HG03097 (cell line): Measurements from ENCODE around the gene VPS13C.

Source experiments
- ATAC-seq: cut with Tn5 transposase; IDR thresholded peaks from one replicate; pipeline ENCODE4 v1.9.1; 2021; ENCODE audit not compliant: unreplicated experiment, low FRiP score

VPS13C gene

GRCh38 chr15:61888074-61888780, 172.0 kb downstream of the VPS13C start:
- ATAC-seq: no peak

- ATAC-seq: no peak
Measured at GRCh38 chr15:61880084-61880483, 180.2 kb downstream of the VPS13C start.

GRCh38 chr15:61879219-61879618, 181.0 kb downstream of the VPS13C start:
- ATAC-seq: no peak

- ATAC-seq: no peak
Measured at GRCh38 chr15:61871926-61872522, 188.2 kb downstream of the VPS13C start.

DNA sequence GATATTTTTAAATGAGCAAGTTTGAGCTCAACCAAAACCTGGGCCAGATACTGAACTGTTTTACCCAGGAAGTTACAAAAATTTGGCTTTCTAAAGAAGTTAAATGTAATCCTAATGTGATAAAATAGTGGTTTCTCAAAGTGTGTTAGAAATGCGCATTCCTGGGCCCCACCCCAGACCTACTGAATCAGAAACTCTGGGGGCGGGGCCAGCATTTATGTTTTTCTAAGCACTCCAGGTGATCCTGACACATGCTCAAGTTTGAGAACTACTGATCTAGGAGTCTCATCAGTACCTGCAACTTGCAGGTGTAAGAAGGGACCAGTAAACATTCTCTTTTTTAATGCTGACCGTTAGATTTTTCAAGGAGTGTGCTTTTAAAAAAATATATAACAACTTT, 190.6 kb downstream of the VPS13C start:
- ATAC-seq: no peak

- ATAC-seq: no peak
Measured at GRCh38 chr15:61861962-61862361, 198.3 kb downstream of the VPS13C start.

DNA sequence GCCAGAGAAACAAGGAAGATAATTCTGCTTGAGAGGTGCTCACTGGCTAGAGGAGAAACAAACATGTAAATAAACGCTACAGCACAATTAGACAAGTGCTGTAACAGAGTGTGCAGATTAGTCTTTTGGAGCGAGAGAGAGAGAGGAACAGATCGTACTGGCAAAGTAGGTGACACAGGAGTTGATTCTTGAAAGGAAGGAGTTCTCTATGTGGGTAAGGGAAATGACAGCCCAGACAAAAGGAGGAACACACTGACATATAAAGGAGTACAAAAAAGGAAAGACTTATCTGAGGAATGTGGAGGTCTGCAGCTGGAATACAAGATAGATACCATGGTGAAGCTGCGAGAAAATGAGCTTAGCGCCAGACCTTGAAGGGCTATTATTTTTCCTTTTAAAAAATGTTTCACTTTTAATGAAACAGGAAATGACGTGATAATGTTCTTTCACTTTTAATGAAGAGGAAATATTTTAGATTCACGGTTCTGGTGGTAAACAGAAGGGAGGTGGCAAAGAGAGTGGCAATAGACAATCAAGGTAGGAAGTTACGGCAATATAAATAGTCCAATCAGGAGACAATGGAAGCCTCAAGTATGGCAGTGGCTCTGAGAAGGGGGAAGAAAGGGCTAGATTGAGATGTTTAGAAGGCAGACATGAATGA, 202.9 kb downstream of the VPS13C start:
- no peak for ATAC-seq

- no peak for ATAC-seq
Measured at GRCh38 chr15:61856295-61856694, 204.0 kb downstream of the VPS13C start.

- ATAC-seq: no peak
Measured at GRCh38 chr15:61853195-61853594, 207.1 kb downstream of the VPS13C start.

- ATAC-seq: no peak
Measured at GRCh38 chr15:61851955-61852354, 208.3 kb downstream of the VPS13C start.

- ATAC-seq: no peak
Measured at GRCh38 chr15:61849447-61849846, 210.8 kb downstream of the VPS13C start.

GRCh38 chr15:61841466-61841865, 218.8 kb downstream of the VPS13C start:
- ATAC-seq: no peak

DNA sequence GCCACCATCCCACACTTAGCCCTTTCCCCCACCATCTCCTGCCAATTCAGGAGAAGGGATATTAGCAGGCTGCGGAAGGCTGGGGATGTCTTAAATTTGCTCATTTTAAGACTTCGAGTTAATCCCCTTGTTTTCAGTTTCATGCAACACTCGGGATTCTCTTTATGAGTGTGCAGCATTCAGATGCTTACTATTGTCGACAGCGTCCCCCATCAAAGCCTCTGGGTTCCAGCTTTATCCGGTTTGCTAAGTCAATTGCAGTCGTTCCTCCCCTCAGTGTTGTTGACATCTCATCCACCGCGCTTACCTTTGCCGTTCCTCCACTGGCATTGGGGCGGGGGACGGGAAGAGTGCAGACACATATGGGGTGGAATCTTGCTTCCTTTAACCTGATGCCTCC, 220.2 kb downstream of the VPS13C start:
- no peak for ATAC-seq

DNA sequence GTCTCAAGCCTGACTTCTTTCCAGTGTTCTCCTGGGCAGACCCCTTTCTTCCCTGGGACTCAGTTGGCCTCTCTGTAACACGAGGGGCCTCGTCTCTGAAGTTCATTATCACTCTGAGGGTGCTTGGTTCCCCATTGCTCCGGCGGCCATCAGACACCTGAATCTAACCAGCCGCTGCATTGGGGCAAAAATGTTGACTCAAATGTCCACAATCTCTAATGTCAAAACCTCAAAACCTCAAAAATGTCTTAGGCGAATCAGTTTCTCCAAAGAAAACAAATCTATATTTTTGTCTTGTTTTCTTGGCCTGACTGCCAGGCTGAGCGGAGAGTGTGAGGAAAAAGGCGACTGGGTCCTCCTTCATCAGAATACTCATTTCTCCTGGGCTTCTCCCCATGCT, 220.7 kb downstream of the VPS13C start:
- no peak for ATAC-seq

DNA sequence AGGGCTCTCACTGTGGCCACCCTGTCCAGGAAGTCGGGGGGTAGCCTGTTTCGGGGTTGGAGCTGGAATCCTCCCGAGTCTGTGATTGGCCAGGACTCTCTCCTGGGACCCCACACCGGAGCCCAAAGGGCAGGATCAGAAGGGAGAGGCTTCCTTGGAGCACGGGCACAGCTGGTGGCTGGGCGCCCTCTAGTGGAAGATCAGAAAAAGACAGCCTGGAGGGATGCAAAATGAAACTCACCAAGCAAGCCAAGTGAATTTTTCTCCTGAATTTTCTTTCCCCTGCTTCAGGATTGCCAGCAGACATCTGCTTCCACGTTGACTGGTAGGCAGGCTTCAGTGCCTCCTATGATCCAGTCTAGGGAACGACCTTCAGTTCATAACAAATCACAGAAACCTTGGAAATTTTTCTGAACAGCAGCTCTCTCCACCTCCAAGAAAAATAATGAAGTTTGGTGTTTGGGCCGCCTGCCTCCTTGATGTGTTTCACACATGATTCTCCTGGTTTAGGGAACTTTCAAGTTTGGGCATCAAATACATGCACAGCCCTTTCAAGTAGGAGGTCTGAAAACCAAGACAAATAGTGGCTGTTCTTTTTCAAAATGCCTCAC, 224.6 kb downstream of the VPS13C start:
- ATAC-seq: no peak

GRCh38 chr15:61835029-61835428, 225.2 kb downstream of the VPS13C start:
- ATAC-seq: no peak

GRCh38 chr15:61834076-61834697, 226.1 kb downstream of the VPS13C start:
- no peak for ATAC-seq

DNA sequence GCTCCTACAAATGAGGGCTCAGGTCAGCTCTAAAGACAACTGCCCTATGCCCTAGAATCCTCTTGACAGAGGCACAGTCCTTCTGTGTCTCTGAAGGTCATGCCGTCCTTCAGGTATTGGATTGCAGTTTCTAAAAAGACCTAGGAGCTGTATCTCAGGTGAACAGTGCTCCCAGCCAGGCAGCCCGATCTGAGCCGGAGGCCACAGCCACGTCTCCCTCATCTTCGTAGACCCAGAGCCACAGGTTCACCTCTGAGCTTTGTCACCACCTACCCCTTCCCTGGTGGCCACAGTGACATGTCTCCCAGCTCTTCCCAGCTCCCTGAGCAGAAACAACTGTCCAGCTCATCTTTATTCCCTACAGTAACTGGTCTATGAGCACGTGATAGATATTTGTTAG, 228.0 kb downstream of the VPS13C start:
- no peak for ATAC-seq

- ATAC-seq: no peak
Measured at GRCh38 chr15:61831505-61831921, 228.7 kb downstream of the VPS13C start.

DNA sequence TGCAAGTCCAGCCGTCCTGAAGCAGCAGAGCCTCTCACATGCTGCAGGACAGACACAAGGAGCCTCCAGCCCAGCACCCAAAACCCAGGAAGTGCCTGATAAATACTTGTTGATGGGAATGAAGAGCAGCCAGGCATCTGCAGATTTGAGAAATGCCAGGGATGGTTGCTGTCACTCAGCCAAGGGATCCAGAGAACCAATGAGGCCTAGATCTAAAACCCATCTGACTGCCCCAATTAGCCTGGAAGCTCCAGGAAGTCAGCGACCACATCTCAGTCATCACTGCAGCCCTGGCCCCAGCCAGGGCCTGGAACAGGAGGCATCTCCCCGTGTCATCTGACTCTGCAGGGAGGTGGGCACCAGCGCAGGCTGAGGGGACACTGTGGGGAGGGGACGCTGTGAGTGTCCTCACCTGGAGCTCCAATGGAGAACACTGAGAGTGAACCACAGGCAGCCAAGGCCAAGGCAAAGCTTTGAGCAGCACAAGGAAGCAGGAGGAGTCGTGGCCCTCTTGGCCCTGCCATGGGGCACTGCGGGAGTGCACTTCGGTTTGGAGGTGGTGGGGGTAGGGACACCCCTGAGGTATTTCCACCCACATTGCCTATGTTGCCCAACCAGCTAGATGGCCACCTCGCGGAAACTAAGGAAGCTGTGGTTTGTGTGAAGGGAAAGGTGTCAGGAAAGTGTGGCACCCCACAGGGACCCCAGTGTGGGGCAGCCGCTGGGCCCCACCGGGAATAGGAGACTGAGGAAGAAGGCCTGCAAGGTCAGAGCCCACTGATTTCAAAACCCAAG, 229.5 kb downstream of the VPS13C start:
- ATAC-seq: no peak
